ENCODE data around the gene PUS10. TPM values are rescaled to one million over a fixed set of nuclear protein-coding genes. Genes with fewer than 3 reads are reported as not detected.
"Not testable (repeated sequence)": the region's sequence is repeated elsewhere in the genome, so short reads cannot be mapped to it uniquely, and the experiment has no call there.

PUS10 gene
- total RNA-seq, 2 experiments from 2014 or later: 8.1 to 8.9 TPM

DNA sequence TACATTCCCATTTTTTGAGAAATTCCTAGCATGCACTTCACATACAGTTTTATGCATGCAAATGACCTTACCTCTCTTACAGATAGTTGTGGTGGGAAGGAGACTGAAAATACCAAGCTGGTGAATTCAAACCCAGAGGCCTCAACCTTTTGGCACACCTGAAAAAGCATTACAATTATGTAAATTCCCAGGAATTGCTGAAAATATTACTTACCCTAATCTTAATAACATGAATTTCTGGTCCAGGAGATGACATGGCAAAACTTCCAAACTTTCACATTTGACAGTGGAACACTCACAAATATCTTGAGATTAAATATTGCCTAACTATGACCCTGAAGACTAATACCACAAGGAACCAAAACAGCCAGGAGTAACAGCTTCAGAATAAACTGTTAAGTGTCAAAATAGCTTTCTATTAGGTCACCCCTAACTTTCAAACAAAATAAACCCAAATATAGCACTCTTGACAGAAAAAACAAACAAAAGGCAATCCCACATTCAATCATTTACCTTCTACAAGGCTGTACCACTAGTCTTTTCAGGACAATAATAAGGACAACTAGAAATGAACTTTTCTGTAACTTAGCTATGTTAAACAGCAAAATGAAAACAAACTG, 11.5 kb downstream of the PUS10 start:
- no peaks in the 10 kb centered on the region for H3K9me3 Mint-ChIP-seq
- H3K27me3 Mint-ChIP-seq: no peaks in the 10 kb centered on the region
- no peaks in the 10 kb centered on the region for H3K4me1 Mint-ChIP-seq (ENCODE audit: low read depth)
- intact Hi-C loops (cut with micrococcal nuclease): no loop called here
- H3K4me3 Mint-ChIP-seq: no peak overlapping the region
- DNase-seq: no peak
- ChIA-PET POLR2A (interaction anchor here (0.6 kb wide), 1 partner anchor 19 kb away, joined by 6 read pairs; no protein-coding TSS in a partner anchor), CTCF (no interaction called here)
- no peak overlapping the region for H3K27ac Mint-ChIP-seq
- H3K36me3 Mint-ChIP-seq: no peaks in the 10 kb centered on the region

GRCh38 chr2:61005736-61006135, 12.3 kb downstream of the PUS10 start:
- Mint-ChIP-seq H3K9me3 (no peaks in the 10 kb centered on the region), H3K36me3 (no peaks in the 10 kb centered on the region), H3K27ac (no peak overlapping the region), H3K4me1 (ENCODE audit: low read depth) (no peaks in the 10 kb centered on the region), H3K27me3 (no peaks in the 10 kb centered on the region), H3K4me3 (no peak overlapping the region)
- DNase-seq: no peak
- ChIA-PET POLR2A (interaction anchor here (0.6 kb wide), 1 partner anchor 18 kb away, joined by 6 read pairs; no protein-coding TSS in a partner anchor), CTCF (interaction anchor here (0.5 to 1.2 kb wide), 5 partner anchors 9 to 427 kb away, joined by 3 to 4 read pairs (median 3); no protein-coding TSS in a partner anchor)
- intact Hi-C loops (cut with micrococcal nuclease): no loop called here

DNA sequence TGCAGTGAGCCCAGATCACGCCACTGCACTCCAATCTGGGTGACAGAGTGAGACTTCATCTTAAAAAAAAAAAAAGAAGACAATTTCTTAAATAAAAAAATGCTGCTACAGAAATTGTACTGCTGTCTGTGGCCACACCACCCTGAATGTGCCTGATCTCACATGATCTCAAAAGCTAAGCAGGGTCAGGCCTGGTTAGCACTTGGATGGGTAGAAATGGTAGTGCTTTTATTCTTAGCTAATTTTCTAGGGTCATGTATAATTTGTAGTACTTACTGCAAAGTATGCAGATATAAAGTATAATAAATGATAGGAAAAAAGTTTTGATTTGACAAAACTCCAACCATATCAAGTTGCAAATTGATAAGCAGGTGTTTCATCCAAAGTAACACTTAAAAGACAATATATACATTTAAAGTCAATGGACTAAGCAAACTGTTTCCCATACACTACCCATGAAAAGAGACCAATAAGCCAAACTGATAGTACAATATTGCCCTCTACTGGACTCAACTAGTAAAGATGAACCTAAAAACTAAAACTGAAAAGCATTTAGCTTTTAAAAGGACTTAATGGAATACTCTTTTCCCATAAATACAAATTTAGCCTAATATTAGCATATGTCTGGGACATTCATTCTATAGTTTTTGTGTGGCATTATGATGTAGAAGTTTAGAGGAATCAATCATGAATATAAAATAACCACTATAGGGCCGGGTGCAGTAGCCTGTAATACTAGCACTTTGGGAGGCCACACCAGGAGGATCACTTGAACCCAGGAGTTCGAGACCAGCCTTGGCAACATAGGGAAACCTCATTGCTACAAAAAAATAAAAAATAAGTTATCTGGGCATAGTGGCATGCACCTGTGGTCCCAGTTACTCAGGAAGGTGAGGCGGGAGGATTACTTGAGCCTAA, 19.2 kb downstream of the PUS10 start:
- ChIA-PET POLR2A (interaction anchor here (1.4 kb wide), 1 partner anchor 117 kb away, joined by 3 read pairs; the partner anchor contains the start of gene REL), CTCF (interaction anchor here (0.5 to 6.6 kb wide), 48 partner anchors 9 to 452 kb away, joined by 3 to 136 read pairs (median 4); partner anchors contain the start of genes PAPOLG, PEX13 and REL)
- no peaks in the 10 kb centered on the region for H3K9me3 Mint-ChIP-seq
- H3K4me1 Mint-ChIP-seq (ENCODE audit: low read depth): no peaks in the 10 kb centered on the region
- no peak overlapping the region for H3K4me3 Mint-ChIP-seq
- H3K36me3 Mint-ChIP-seq: no peaks in the 10 kb centered on the region
- no peaks in the 10 kb centered on the region for H3K27me3 Mint-ChIP-seq
- DNase-seq: no peak
- intact Hi-C loops (cut with micrococcal nuclease): loop anchor here (1.0 kb wide), 4 partner anchors 181 to 292 kb away; no protein-coding TSS in a partner anchor
- H3K27ac Mint-ChIP-seq: no peak overlapping the region

DNA sequence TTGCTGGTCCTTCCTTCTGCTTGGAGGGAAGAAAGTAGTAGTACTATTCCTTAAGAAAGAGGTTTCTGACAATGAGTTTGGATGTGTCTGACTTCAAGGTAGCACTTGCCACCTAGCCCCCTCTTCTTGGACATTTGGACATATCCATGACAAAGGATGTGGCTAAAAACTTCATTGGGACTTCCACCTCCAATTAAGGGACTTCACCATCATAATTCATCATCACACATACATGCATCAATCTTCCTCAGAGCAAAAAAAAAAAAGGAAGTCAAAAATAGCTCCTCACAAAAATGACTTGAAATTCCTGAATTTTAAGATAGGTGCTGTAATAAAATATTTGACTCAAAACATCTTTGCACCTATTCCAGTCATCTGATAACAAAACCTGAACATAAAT, 23.9 kb downstream of the PUS10 start:
- no peak overlapping the region for H3K4me3 Mint-ChIP-seq
- intact Hi-C loops (cut with micrococcal nuclease): loop anchor here (5.0 kb wide), 1 partner anchor 122 kb away; no protein-coding TSS in a partner anchor

GRCh38 chr2:60992985-60993392, 25.1 kb downstream of the PUS10 start:
- H3K9me3 Mint-ChIP-seq: peaks cover 13% of the 10 kb centered on the region
- no peak overlapping the region for H3K27ac Mint-ChIP-seq

More for the DNA sequence above, 23.9 kb downstream of the PUS10 start:
- Mint-ChIP-seq H3K27me3 (no peaks in the 10 kb centered on the region), H3K36me3 (peaks cover 12% of the 10 kb centered on the region), H3K9me3 (peaks cover 13% of the 10 kb centered on the region), H3K4me1 (ENCODE audit: low read depth) (peaks cover 8% of the 10 kb centered on the region), H3K27ac (no peak overlapping the region)
- ChIA-PET POLR2A (no interaction called here), CTCF (interaction anchor here (0.7 to 1.6 kb wide), 3 partner anchors 29 to 1889 kb away, joined by 3 read pairs; no protein-coding TSS in a partner anchor)
- no peak for DNase-seq

DNA sequence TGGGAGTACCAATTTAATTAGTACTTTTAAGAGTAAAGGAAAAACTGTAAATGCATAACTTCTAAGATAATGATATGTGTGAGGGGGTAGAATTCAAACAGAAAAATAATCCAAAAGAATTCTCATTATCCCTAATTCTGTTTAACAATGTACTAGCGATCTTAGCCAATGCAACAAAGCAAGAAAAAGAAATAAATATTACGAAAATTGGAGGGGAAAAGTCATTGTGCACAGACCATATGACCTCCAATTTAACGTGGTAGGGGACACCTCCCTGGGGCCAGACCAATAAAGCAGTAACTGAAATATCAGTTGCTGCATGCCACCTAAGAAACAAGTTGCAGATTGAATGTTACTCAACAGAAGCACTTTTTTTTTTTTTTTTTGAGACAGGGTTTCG, 26.4 kb downstream of the PUS10 start:
- H3K27me3 Mint-ChIP-seq: no peaks in the 10 kb centered on the region
- peaks cover 13% of the 10 kb centered on the region for H3K9me3 Mint-ChIP-seq
- peaks cover 17% of the 10 kb centered on the region for H3K36me3 Mint-ChIP-seq
- DNase-seq: no peak
- CTCF ChIA-PET: no interaction called here
- no peak overlapping the region for H3K4me3 Mint-ChIP-seq
- intact Hi-C loops (cut with micrococcal nuclease): loop anchor here (2.0 to 5.0 kb wide), 2 partner anchors 15 to 119 kb away; no protein-coding TSS in a partner anchor
- POLR2A ChIA-PET: interaction anchor here (0.8 kb wide), 1 partner anchor 225 kb away, joined by 3 read pairs; no protein-coding TSS in a partner anchor
- peaks cover 8% of the 10 kb centered on the region for H3K4me1 Mint-ChIP-seq (ENCODE audit: low read depth)
- no peak overlapping the region for H3K27ac Mint-ChIP-seq

More at GRCh38 chr2:60992985-60993392, 25.1 kb downstream of the PUS10 start:
- H3K4me3 Mint-ChIP-seq: no peak overlapping the region
- DNase-seq: peak; percentile 24
- ChIA-PET POLR2A (no interaction called here), CTCF (no interaction called here)
- H3K36me3 Mint-ChIP-seq: peaks cover 12% of the 10 kb centered on the region
- H3K4me1 Mint-ChIP-seq (ENCODE audit: low read depth): peaks cover 8% of the 10 kb centered on the region
- H3K27me3 Mint-ChIP-seq: no peaks in the 10 kb centered on the region
- intact Hi-C loops (cut with micrococcal nuclease): loop anchor here (2.0 to 5.0 kb wide), 2 partner anchors 16 to 121 kb away; no protein-coding TSS in a partner anchor

DNA sequence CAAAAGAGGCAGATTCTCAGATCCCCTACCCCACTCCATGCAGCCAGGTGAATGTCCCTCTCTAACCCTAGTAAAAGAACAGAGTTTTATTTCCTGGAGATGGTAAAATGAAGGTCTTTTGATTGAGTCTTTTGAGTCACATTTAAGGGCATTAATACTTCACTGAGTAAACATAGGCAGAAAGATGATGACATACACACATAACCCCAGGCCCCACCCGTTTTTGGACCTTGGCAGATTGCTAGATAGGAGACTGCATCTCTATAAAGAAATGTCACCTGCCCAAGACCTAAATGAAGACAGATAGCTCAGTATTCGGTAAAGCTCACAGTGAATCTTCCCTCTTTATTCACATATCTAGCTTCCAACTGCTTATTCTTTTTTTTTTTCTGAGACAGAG, 28.8 kb downstream of the PUS10 start:
- peaks cover 8% of the 10 kb centered on the region for H3K4me1 Mint-ChIP-seq (ENCODE audit: low read depth)
- H3K9me3 Mint-ChIP-seq: peaks cover 13% of the 10 kb centered on the region
- H3K4me3 Mint-ChIP-seq: no peak overlapping the region
- CTCF ChIA-PET: interaction anchor here (2.3 kb wide), 1 partner anchor 10 kb away, joined by 17 read pairs; no protein-coding TSS in a partner anchor
- no peaks in the 10 kb centered on the region for H3K27me3 Mint-ChIP-seq
- H3K36me3 Mint-ChIP-seq: peaks cover 17% of the 10 kb centered on the region
- POLR2A ChIA-PET: no interaction called here
- DNase-seq: no peak
- intact Hi-C loops (cut with micrococcal nuclease): no loop called here
- H3K27ac Mint-ChIP-seq: no peak overlapping the region

GRCh38 chr2:60987656-60988055, 30.4 kb downstream of the PUS10 start:
- H3K4me3 Mint-ChIP-seq; H3K27ac Mint-ChIP-seq; H3K27me3 Mint-ChIP-seq; intact Hi-C loops (cut with micrococcal nuclease); DNase-seq; H3K4me1 Mint-ChIP-seq (ENCODE audit: low read depth): not testable (repeated sequence)
- Mint-ChIP-seq H3K36me3 (peaks cover 13% of the 10 kb centered on the region), H3K9me3 (peaks cover 12% of the 10 kb centered on the region)
- ChIA-PET POLR2A (interaction anchor here (0.6 kb wide), 1 partner anchor 19 kb away, joined by 6 read pairs; no protein-coding TSS in a partner anchor), CTCF (interaction anchor here (1.1 to 2.7 kb wide), 2 partner anchors 11 to 280 kb away, joined by 7 to 17 read pairs; no protein-coding TSS in a partner anchor)

GRCh38 chr2:60987041-60987440, 31.0 kb downstream of the PUS10 start:
- Mint-ChIP-seq H3K36me3 (peaks cover 11% of the 10 kb centered on the region), H3K4me1 (ENCODE audit: low read depth) (no peaks in the 10 kb centered on the region), H3K27ac (no peak overlapping the region), H3K9me3 (peaks cover 9% of the 10 kb centered on the region), H3K4me3 (no peak overlapping the region), H3K27me3 (no peaks in the 10 kb centered on the region)
- intact Hi-C loops (cut with micrococcal nuclease): no loop called here
- CTCF ChIA-PET: interaction anchor here (1.1 to 2.7 kb wide), 2 partner anchors 11 to 279 kb away, joined by 7 to 17 read pairs; no protein-coding TSS in a partner anchor
- DNase-seq: no peak
- POLR2A ChIA-PET: no interaction called here

- ChIA-PET POLR2A (no interaction called here), CTCF (no interaction called here)
- peaks cover 5% of the 10 kb centered on the region for H3K4me1 Mint-ChIP-seq (ENCODE audit: low read depth)
- no peak for DNase-seq
- H3K27me3 Mint-ChIP-seq: no peaks in the 10 kb centered on the region
- intact Hi-C loops (cut with micrococcal nuclease): no loop called here
- H3K27ac Mint-ChIP-seq: no peak overlapping the region
- peaks cover 5% of the 10 kb centered on the region for H3K36me3 Mint-ChIP-seq
- no peaks in the 10 kb centered on the region for H3K9me3 Mint-ChIP-seq
- no peak overlapping the region for H3K4me3 Mint-ChIP-seq
Measured at GRCh38 chr2:60984720-60985119, 33.3 kb downstream of the PUS10 start.

GRCh38 chr2:60982066-60982465, 36.0 kb downstream of the PUS10 start:
- H3K36me3 Mint-ChIP-seq; H3K27ac Mint-ChIP-seq; DNase-seq; POLR2A ChIA-PET; H3K9me3 Mint-ChIP-seq; H3K27me3 Mint-ChIP-seq; H3K4me3 Mint-ChIP-seq; intact Hi-C loops (cut with micrococcal nuclease): not testable (repeated sequence)
- peaks cover 16% of the 10 kb centered on the region for H3K4me1 Mint-ChIP-seq (ENCODE audit: low read depth)
- CTCF ChIA-PET: interaction anchor here (1.9 kb wide), 1 partner anchor 15 kb away, joined by 4 read pairs; no protein-coding TSS in a partner anchor
